Left renal cortex interstitium (tissue), 4 donors: ENCODE measurements around the gene LIPC. TPM values are rescaled to one million over a fixed set of nuclear protein-coding genes. Genes with fewer than 3 reads are reported as not detected.

Experiments used
- DNase-seq, 4 donors: peaks; one replicate each; pipeline ENCODE4 v3.0.0-alpha.2; 2013; ENCODE audit warnings: low read depth in 4 of 4, low spot score in 2 of 4, missing footprints in 1 of 4
- polyA plus RNA-seq, 4 donors: library from polyadenylated mRNA; unstranded; fragments of 120-200 nt; gene quantifications; one replicate each; pipeline ENCODE4 v1.2.1, GENCODE V29; 2013; ENCODE audit not compliant: insufficient read length in 4 of 4

Gene LIPC
- polyA plus RNA-seq, 4 donors = 11.8 to 18.8 (median 15.4) TPM

DNA sequence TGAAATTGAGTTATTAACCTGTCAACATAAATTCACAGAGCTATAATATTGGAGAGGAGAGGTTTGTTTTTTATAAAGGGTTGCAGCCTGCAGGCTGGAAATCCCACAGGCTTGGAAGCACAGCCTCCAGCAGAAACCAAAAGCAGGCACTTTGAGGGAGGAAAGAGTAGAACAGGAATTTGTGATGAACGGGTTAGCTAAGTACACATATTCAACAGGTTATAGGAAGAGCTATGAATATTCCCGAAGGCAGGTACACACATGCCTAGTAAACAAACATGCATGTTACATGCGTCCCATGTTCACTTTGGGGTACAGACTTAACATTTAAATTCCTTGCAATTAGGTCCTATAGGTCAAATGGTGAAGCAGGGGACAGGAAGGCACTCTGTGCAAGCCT lies 25.9 kb upstream of the LIPC start:
- DNase-seq = no peak

DNA sequence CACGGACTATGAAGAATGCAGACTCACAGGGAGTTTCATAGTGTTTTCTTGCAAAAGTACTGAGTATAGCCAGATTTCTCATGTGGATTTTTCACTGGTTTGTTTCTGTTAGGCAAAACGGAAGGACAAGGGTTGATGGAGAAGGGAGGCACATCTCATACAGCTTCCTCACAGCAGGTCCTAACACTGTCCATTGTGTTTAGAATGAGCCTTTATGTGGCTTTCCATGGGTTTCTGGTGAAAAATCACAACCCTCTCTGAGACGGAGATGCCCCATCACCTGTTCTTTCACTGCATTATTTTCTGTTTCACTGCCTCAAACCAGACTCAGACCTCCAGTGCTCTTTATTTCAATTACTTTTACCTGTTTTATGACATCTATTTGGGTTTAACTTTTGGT lies 25.0 kb upstream of the LIPC start:
- DNase-seq = no peak

DNA sequence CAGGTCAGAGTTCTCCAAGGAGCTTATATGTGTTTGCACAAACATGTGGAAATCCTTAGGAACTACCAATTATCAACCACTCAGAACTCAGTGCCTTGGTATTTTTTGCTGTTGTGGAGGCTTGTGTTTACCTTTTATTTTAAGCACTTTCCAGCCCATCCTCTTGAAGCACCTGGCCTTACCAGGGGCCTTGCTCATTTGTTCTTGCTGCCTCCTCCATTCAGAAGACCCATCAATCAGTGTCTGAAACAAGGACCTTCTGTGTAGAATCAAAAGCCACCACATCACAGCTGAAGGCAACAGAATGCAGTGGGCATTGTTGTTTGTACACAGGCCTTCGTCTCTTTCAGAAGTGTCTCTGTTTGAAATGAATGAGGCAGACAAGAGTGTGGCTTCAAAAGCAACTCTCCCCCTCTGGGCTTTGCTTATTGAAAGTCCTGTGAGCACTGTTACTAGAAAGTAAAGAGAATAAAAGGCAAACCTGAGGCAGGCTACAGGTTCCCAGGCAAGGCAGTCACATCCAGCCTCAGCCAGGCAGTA lies 24.5 kb upstream of the LIPC start:
- no peak for DNase-seq

- DNase-seq = no peak
Observed at GRCh38 chr15:58407778-58408177, 24.0 kb upstream of the LIPC start.

- DNase-seq = no peak
Observed at GRCh38 chr15:58409861-58410260, 21.9 kb upstream of the LIPC start.

GRCh38 chr15:58410353-58410752 lies 21.4 kb upstream of the LIPC start:
- no peak for DNase-seq

- no peak for DNase-seq
Observed at GRCh38 chr15:58413253-58413652, 18.5 kb upstream of the LIPC start.

GRCh38 chr15:58415636-58416035 lies 16.2 kb upstream of the LIPC start:
- no peak for DNase-seq

DNA sequence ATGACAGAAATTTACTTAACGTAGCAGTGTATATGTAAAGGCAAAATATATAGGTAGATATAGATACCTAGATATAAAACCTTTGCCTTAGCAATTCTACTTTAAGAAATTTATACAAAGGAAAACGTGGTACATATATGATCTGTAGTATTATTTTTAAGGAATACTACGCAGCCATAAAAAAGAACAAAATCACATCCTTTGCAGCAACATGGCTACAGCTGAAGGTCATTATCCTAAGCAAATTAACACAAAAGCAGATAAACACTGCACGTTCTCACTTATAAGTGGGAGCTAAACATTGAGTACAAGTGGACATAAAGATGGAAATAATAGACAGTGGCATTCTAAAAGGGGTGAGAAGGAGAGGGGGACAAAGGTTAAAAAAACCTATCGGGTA lies 14.8 kb upstream of the LIPC start:
- no peak for DNase-seq

DNA sequence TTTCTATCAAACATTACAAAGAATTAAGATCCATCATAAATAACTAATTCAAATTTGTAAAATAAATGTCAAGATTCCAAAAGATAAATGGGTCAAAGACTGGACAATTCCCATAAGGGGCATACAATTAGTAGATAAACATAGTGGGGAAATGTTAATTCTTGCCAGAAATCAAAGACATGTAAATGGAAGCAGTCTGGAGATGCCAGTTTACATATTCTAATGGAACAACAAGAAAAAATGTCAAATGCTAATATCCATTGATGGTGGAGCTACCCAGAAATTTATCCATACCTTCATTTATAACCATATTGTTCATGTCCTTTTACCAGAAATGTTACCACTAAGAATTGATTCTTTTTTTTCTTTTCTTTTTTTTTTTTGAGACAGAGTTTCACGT lies 13.7 kb upstream of the LIPC start:
- DNase-seq = no peak

GRCh38 chr15:58419803-58420524 lies 11.8 kb upstream of the LIPC start:
- DNase-seq = no peak

DNA sequence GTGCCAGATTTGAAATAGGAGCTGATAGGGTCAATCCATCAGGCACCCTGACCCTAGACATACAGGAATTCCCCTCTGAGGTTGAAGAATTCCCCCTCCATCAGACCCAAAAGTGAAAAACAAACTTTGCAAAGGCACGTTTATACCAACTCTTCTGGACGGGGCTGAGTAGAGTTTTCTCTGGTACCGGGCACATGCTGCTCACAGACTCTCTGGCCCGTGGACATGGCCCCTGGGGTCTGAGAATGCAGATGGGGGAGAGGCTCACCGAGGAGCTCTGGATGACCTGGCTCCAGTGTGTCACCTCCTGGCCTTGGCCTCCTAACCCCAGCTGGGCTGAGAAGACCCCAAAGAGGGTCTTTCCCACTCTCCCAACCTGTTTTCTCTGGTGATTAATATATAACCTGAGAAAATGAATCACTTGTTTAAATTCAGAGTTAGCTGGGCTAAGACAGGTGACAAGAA lies 11.2 kb upstream of the LIPC start:
- DNase-seq = no peak

DNA sequence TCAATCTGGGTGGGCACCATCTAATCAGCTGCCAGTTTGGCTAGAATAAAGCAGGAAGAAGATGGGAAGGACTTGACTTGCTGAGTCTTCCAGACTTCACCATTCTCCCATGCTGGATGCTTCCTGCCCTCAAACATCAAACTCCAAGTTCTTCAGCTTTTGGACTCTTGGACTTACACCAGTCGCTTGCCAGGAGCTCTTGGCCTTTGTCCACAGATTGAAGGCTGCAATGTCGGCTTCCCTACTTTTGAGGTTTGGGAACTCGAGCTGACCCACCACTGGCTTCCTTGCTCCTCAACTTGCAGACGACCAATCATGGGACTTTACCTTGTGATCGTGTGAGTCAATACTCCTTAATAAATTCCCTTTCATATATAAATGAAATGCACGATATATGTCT lies 8.6 kb upstream of the LIPC start:
- no peak for DNase-seq

- DNase-seq = no peak
Observed at GRCh38 chr15:58423831-58424608, 7.8 kb upstream of the LIPC start.

DNA sequence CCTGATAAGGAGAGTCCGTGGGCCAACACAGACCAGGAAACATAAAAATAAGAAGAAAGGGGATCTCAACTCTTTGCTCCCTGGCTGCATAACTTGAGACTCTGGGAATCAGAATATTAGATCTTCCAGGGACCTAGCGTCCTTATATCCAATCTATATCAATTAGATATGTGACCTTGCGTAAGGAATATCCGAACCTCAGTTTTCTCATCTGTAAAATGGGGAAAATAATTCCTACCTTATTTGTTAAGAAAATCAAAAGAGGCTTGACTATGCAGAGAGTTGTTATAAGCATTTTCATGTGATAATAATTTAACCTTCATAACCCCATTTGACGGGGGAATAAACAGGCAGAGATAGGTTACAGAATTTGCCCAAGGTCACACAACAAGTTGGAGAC lies 7.1 kb upstream of the LIPC start:
- no peak for DNase-seq

DNA sequence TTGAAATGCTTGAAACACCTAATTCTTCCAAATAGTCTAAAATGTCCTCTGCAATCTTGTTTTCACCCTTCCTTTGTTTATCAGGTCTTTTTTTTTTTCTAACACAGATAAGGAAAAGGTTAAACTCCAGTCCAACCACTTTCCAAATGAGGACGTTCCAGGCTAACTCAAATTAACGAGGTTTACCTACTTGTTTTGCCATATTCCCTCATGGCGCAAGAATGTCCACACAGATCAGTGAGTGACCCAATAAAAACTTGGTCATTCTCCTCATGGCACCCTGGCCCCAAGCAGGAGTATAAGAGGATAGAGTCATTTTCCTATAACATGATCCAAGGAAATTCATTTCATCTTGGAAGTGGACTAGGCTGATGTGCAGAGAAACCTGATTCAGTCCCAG lies 6.6 kb upstream of the LIPC start:
- no peak for DNase-seq

GRCh38 chr15:58425834-58426233 lies 6.0 kb upstream of the LIPC start:
- DNase-seq = no peak

- DNase-seq = no peak
Observed at GRCh38 chr15:58426501-58426900, 5.3 kb upstream of the LIPC start.

- DNase-seq = no peak
Observed at GRCh38 chr15:58427987-58428386, 3.8 kb upstream of the LIPC start.

DNA sequence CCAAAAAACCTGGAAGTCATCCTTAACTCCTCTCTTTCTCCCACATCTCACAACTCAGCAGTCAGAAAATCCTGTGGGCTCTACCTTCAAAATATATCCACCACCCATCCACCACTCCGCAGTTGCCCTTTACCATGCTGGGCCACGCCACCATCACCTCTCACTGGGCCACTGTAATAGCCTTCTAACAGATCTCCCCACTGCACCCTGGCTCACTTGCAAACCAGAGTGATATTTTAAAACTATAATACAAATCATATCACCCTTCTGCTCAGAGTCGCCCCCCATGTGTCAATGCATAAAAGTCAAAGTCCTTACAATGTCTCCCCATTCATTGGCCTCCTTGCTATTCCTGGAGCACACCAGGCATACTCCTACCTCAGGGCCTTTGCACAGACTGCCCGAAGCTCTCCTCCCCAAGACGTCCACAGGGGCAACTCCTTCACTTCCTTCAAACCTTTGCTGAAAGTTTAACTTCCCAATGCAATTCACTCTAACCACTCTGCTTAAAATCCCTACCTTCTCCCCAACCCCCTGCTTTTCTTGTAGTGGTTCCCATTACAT lies 1.5 kb upstream of the LIPC start:
- DNase-seq = no peak

GRCh38 chr15:58432401-58432800 lies 610 bp downstream of the LIPC start:
- DNase-seq = no peak
